HG03575 (cell line): Measurements from ENCODE around the gene TMEM14A.

Source experiments
- ATAC-seq: cut with Tn5 transposase; IDR thresholded peaks from one replicate; pipeline ENCODE4 v1.9.1; 2021; ENCODE audit not compliant: unreplicated experiment, insufficient number of reproducible peaks, low FRiP score; ENCODE audit errors: extremely low read depth

The TMEM14A gene

DNA sequence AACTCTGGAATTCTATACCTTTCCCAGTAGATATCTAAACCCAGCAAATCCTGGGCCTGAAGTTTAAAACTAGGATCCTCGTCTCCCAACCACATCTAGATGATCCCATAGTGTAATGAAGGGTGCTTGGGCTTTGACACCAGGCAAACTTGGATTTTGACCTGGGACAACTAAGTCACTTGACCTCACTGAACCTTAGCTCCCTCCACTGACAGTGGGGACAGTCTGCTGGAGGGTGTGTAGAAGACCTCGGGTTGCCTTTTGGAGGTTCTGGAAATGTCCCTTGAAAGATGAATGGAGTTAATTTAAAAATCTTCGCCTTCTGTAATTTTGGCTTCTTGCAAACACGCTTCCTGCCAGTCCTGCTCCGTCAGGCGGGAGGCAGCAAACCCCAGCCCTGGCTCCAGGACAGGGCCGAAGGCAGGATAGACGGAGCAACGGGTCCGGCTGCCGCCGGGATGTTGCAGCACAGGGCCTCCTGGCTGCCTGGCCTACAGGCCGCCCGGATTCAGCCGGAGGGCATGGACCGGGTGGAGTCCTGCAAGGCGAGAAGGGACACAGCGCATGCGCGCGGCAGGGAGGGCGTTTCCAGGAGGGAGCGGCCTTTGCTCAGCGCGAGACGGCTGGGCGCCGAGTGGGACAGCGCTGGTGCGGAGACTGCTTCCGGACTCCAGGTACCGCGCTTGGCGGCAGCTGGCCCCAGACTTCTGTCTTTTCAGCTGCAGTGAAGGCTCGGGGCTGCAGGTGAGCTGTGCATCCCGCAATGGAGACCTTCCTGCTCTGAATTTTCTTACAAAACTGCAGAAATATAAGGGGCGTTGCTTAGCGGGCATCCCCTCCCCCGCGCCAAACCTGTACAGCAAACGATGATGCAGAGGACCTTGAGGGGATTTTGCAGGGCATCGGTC, at the start of gene TMEM14A:
TMEM14A (plus strand) TSS at position 612 of the 908 bp plus-strand sequence. CDS start 5,990 bp downstream, outside the sequence.
- ATAC-seq = peak; percentile 59

DNA sequence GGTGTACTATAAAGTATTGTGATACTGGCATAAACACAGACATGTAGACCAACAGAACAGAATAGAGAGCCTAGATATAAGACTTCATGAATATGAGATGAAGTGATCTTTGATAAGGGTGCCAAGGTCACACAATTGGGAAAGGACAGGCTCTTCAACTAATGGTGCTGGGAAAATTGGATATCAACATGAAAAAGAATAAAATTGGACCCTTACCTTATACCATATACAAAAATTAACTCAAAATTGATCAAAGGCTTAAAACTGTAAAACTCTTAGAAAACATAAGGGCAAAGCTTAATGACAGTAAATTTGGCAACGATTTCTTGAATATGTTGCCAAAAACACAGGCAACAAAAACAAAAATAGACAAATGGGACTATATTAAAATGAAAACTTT, 49.3 kb upstream of the TMEM14A start:
- ATAC-seq = no peak

DNA sequence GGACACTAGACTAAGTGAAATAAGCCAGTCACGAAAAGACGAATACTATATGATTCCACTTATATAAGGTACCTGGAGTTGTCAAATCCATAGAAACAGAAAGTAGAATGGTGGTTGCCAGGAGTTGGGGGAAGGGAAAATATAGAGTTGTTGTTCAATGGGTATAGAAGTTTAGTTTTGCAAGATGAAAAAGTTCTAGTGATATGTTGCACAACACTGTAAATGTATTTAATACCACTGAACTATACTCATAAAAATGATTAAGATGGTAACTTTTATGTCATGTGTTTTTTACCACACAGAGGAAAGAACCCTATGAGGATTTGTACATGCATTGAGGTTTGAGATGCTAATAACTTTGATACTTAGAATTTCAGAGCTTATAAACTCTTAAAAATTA, 48.1 kb upstream of the TMEM14A start:
- ATAC-seq = no peak

GRCh38 chr6:52632011-52632410, 38.9 kb upstream of the TMEM14A start:
- no peak for ATAC-seq

DNA sequence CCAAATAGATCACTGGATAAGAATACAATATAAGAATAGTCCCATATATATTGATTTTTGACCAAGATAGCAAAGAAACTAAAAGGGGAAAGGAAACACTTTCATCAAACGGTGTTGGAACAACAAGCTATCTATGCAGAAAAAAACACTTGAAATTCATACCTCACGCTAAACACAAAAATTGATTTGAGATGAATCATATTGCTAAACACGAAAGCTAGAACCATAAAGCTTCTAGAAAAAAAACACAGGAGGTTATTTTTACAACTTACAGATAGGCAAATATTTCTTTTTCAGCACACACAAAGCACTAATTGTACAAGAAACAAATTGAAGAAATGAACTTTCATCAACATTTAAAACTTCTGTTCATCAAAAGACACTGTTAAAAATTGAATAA, 36.7 kb upstream of the TMEM14A start:
- no peak for ATAC-seq

DNA sequence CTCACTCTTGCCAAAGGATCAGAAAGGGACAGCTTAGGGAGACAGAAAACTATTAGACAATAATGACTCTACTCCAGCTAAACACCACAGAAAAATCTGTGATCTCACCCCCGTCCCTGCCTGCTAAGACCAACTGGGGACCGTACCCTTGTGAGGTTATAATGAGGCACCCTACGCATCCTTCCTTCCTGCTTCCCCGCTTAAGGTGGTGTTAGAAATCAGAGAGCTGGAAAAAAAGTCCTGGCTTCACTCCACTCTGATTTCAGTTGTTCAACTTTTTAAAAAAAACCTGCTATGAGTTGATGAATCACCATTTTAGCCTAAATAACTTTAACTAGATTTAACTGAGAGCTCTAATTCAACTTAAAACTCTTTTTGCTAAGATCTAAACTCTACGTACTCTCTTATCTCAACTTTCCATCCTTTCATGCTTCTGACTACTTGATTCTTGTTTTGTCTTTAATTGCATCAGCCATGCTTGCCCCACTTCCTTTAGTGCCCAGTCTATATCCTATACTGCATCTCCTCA, 35.8 kb upstream of the TMEM14A start:
- ATAC-seq = no peak

GRCh38 chr6:52636830-52637229, 34.1 kb upstream of the TMEM14A start:
- no peak for ATAC-seq

DNA sequence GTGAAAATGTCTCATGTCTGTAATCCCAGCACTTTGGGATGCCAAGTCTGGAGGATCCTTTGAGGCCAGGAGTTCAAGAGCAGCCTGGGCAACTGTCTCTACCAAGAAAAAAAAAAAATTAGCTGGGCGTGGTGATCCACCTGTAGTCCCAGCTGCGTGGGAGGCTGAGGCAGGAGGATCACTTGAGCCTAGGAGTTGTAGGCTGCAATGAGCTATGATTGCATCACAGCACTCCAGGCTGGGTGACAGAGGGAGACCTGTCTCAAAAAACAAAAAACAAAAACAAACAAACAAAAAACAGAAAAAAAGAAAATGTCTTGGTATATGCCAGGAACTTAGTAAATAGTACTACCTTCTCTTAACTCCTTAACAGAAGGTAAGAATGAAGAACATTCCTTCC, 31.4 kb upstream of the TMEM14A start:
- no peak for ATAC-seq

- no peak for ATAC-seq
These were observed 30.7 kb upstream of the TMEM14A start for GRCh38 chr6:52640170-52640569.

- ATAC-seq = no peak
These were observed 30.0 kb upstream of the TMEM14A start for GRCh38 chr6:52640916-52641315.

DNA sequence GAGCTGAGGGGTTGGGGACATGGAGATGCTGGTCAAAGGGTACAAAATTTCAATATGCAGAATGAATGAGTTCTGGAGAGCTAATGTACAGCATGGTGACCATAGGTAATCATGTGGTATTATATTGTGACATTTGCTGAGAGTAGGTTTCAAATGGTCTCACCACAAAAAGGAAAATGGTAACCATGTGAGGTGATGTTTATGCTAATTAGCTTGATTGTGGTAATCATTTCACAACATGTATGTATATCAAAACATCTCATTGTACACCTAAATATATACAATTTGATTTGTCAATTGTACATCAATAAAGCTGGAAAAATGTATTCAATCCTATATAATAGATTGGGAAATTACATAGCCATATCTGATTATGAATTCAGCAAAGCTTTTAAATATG, 29.5 kb upstream of the TMEM14A start:
- no peak for ATAC-seq

GRCh38 chr6:52641826-52642225, 29.1 kb upstream of the TMEM14A start:
- ATAC-seq = no peak

- no peak for ATAC-seq
These were observed 28.5 kb upstream of the TMEM14A start for GRCh38 chr6:52642368-52642767.

- no peak for ATAC-seq
These were observed 27.8 kb upstream of the TMEM14A start for GRCh38 chr6:52643158-52643557.

- no peak for ATAC-seq
These were observed 26.7 kb upstream of the TMEM14A start for GRCh38 chr6:52644253-52644652.

GRCh38 chr6:52645976-52646375, 24.9 kb upstream of the TMEM14A start:
- ATAC-seq = no peak

DNA sequence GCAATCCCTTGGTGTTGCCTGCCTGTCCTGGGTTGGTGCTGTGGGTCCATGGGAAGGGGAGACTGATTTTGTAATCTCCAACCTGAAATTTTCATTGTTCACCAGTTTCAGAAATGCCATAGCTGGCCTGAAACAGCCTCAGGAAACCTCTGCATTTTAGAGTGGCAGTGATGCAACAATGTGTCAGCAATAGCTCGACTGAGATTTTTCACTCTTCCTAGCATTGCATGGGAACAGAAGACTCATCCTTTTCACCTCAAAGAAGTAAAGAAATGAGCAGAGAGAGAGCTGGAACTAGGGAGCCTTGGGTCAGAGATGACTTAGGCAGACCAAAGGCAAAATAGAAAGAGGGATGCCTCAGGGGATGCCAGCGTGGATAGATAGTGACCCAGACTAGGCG, 23.7 kb upstream of the TMEM14A start:
- ATAC-seq = no peak

GRCh38 chr6:52649536-52650160, 21.3 kb upstream of the TMEM14A start:
- no peak for ATAC-seq

- no peak for ATAC-seq
These were observed 20.0 kb upstream of the TMEM14A start for GRCh38 chr6:52650941-52651340.

GRCh38 chr6:52653151-52653550, 17.8 kb upstream of the TMEM14A start:
- no peak for ATAC-seq
